K562 (cell line): Measurements from ENCODE around the gene NSRP1. TPM values are rescaled to one million over a fixed set of nuclear protein-coding genes. Genes with fewer than 3 reads are reported as not detected.

Source experiments
- BCL6 ChIP-seq: fragments of 250-450 bp; sonication (Bioruptor Pico); IDR thresholded peaks from 2 replicates; pipeline ENCODE4 v1.4.0; 2020
- CBX1 ChIP-seq: sonication (generic); IDR thresholded peaks from 2 replicates; pipeline ENCODE4 v1.6.1; 2016; ENCODE audit warnings: antibody characterized with exemption, low read depth, mild to moderate bottlenecking
- E2F4 ChIP-seq: sonication (generic); formaldehyde crosslinking; IDR thresholded peaks from 2 replicates; pipeline ENCODE4 v1.8.0; 2022; ENCODE audit warnings: mild to moderate bottlenecking, low read depth, missing genetic modification reagents
- FOSL1 ChIP-seq: fragments of 200-800 bp; sonication (Bioruptor generic); conservative IDR thresholded peaks from 2 replicates; pipeline ENCODE4 v1.6.1; 2016; ENCODE audit warnings: missing genetic modification characterization, missing compliant biosample characterization
- FOXP1 ChIP-seq: sonication (generic); formaldehyde crosslinking; IDR thresholded peaks from 2 replicates; pipeline ENCODE4 v1.8.0; 2022; ENCODE audit warnings: mild to moderate bottlenecking, missing genetic modification reagents
- IRF1 ChIP-seq: sonication (generic); formaldehyde crosslinking; IDR thresholded peaks from 2 replicates; pipeline ENCODE4 v1.8.0; 2022; ENCODE audit warnings: missing genetic modification reagents, mild to moderate bottlenecking, borderline replicate concordance
- RB1 ChIP-seq: fragments of 450-650 bp; IDR thresholded peaks from 2 replicates; pipeline ENCODE4 v1.6.1; 2017; ENCODE audit warnings: low read depth, mild to moderate bottlenecking
- SREBF1 ChIP-seq: fragments of 150-350 bp; IDR thresholded peaks from 2 replicates; pipeline ENCODE4 v1.6.1; 2014; ENCODE audit warnings: antibody characterized with exemption, low read depth, low read length, borderline replicate concordance
- ZNF263 ChIP-seq: sonication (generic); formaldehyde crosslinking; IDR thresholded peaks from 2 replicates; pipeline ENCODE4 v1.8.0; 2022; ENCODE audit warnings: mild to moderate bottlenecking, missing genetic modification reagents, borderline replicate concordance
- ZNF445 ChIP-seq: fragments of 250-450 bp; sonication (Bioruptor Pico); IDR thresholded peaks from 2 replicates; pipeline ENCODE4 v1.4.0; 2020; ENCODE audit warnings: low read depth, mild to moderate bottlenecking, moderate library complexity
- ZNF644 ChIP-seq: fragments of 200-800 bp; sonication (Bioruptor generic); IDR thresholded peaks from 2 replicates; pipeline ENCODE4 v1.6.1; 2016; ENCODE audit warnings: low read depth, missing genetic modification characterization, missing compliant biosample characterization
- polyA plus RNA-seq, 8 experiments: library from polyadenylated mRNA; depleted of rRNA in 4 of 8; stranded (reverse) in 5 of 8; unstranded in 3 of 8; fragments of >200 nt; fragmentation: Nextera tagmentation in 2 of 8; fragmentation: Illumina TruSeq in 1 of 8; extraction: Ambion mirVana in 2 of 8; extraction: Trizol in 1 of 8; gene quantifications; 2 replicates each; pipeline versions ENCODE4 v1.2.1 to v1.2.3, GENCODE V29; 2011 to 2014; ENCODE audit warnings: inconsistent platforms in 1 of 8, missing spikeins in 1 of 8
- total RNA-seq, 7 experiments: library from RNA; depleted of rRNA in 6 of 7; stranded (reverse); fragments of >200 nt in 6 of 7; fragmentation: Illumina TruSeq in 2 of 7; extraction: Trizol in 2 of 7; gene quantifications; 2 replicates each; pipeline versions ENCODE4 v1.2.1 to v1.2.3, GENCODE V29; 2011 to 2021; ENCODE audit warnings: low replicate concordance in 1 of 7
- TF ChIP-seq, protein P1 (sequence below): fragments of 250-450 bp; sonication (Bioruptor Pico); IDR thresholded peaks from 2 replicates; pipeline ENCODE4 v1.4.0; 2020; ENCODE audit warnings: mild to moderate bottlenecking, moderate library complexity, borderline replicate concordance
- TF ChIP-seq, protein P2 (sequence below), 2 experiments: fragments of 450-650 bp; IDR thresholded peaks; 2 replicates each; pipeline ENCODE4 v1.6.1; 2016
- TF ChIP-seq, protein P3 (sequence below), 2 experiments: fragments of 450-650 bp; IDR thresholded peaks; 2 replicates each; pipeline ENCODE4 v1.6.1; 2018; ENCODE audit warnings: mild to moderate bottlenecking in 2 of 2, low read depth in 1 of 2; ENCODE audit not compliant: partially characterized antibody in 2 of 2

NSRP1 gene
- total and polyA plus RNA-seq, 9 of the 15 experiments (the other 6 are each of a cell fraction or from before 2014, with no cell fraction given), result 18.4 to 68.6 (median 32.7) TPM

DNA sequence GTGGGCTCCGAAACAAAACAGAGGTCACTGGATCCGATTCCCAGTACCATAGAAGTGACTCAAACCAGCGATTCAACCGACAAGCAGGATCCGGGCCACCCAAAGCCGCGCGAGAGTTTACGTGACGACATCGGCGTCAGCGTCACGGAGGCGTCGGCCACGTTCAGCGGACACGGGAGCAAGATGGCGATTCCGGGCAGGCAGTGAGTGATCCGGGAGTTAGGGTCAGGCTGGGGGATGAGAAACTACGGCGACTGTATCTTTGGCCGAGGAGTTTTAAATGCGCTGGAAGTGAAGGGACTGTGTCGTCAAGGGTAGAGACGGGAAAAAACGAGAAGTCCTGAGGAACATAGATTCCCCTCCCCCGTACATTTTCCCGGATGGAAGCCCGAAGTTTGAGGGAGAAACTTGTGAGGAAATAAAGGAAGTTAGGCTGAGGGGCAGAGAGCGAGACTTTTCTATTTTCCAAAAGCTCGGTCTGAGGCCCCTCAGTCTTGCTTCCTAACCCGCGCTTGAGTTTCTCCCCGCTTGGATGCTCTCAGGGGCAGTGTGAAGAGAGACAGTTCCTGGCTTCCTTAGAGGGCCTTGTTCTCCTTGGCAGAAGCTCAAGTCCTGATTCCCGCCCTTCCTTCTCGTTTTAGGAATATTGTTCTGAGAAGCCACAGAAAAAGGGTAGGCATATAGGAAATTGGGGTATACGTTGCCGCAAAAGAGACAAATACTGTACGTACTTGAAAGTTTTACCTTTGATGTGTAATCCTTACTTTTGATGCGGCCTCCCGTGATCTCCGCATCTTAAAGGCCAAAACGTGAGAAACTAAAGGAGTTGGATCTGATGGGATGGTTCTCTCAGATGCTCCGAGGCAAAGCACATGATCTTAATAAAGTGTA lies at the start of gene NSRP1 (continued):
- TF ChIP-seq FOSL1 (tag) (peak; percentile 75), RB1 (no peak), E2F4 (CRISPR knock-in tag) (no peak), ZNF445 (0 out of 2 replicates have a peak, but pooled peaks have one; percentile 12), BCL6 (CRISPR knock-in tag) (no peak), FOXP1 (CRISPR knock-in tag) (no peak), IRF1 (CRISPR knock-in tag) (no peak), CBX1 (peak; percentile 39; the same call in 1 of the 2 replicates), ZNF263 (CRISPR knock-in tag) (no peak; the same call in 1 of the 2 replicates), ZNF644 (no peak), SREBF1 (no peak)
- TF ChIP-seq, protein P1, sequence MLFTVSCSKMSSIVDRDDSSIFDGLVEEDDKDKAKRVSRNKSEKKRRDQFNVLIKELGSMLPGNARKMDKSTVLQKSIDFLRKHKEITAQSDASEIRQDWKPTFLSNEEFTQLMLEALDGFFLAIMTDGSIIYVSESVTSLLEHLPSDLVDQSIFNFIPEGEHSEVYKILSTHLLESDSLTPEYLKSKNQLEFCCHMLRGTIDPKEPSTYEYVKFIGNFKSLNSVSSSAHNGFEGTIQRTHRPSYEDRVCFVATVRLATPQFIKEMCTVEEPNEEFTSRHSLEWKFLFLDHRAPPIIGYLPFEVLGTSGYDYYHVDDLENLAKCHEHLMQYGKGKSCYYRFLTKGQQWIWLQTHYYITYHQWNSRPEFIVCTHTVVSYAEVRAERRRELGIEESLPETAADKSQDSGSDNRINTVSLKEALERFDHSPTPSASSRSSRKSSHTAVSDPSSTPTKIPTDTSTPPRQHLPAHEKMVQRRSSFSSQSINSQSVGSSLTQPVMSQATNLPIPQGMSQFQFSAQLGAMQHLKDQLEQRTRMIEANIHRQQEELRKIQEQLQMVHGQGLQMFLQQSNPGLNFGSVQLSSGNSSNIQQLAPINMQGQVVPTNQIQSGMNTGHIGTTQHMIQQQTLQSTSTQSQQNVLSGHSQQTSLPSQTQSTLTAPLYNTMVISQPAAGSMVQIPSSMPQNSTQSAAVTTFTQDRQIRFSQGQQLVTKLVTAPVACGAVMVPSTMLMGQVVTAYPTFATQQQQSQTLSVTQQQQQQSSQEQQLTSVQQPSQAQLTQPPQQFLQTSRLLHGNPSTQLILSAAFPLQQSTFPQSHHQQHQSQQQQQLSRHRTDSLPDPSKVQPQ (CRISPR knock-in tag), result no peak
- TF ChIP-seq, protein P2, sequence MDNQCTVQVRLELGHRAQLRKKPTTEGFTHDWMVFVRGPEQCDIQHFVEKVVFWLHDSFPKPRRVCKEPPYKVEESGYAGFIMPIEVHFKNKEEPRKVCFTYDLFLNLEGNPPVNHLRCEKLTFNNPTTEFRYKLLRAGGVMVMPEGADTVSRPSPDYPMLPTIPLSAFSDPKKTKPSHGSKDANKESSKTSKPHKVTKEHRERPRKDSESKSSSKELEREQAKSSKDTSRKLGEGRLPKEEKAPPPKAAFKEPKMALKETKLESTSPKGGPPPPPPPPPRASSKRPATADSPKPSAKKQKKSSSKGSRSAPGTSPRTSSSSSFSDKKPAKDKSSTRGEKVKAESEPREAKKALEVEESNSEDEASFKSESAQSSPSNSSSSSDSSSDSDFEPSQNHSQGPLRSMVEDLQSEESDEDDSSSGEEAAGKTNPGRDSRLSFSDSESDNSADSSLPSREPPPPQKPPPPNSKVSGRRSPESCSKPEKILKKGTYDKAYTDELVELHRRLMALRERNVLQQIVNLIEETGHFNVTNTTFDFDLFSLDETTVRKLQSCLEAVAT (IDR thresholded peaks at IDR 0.05), result peak; percentile 81 to 91
- TF ChIP-seq, protein P3, sequence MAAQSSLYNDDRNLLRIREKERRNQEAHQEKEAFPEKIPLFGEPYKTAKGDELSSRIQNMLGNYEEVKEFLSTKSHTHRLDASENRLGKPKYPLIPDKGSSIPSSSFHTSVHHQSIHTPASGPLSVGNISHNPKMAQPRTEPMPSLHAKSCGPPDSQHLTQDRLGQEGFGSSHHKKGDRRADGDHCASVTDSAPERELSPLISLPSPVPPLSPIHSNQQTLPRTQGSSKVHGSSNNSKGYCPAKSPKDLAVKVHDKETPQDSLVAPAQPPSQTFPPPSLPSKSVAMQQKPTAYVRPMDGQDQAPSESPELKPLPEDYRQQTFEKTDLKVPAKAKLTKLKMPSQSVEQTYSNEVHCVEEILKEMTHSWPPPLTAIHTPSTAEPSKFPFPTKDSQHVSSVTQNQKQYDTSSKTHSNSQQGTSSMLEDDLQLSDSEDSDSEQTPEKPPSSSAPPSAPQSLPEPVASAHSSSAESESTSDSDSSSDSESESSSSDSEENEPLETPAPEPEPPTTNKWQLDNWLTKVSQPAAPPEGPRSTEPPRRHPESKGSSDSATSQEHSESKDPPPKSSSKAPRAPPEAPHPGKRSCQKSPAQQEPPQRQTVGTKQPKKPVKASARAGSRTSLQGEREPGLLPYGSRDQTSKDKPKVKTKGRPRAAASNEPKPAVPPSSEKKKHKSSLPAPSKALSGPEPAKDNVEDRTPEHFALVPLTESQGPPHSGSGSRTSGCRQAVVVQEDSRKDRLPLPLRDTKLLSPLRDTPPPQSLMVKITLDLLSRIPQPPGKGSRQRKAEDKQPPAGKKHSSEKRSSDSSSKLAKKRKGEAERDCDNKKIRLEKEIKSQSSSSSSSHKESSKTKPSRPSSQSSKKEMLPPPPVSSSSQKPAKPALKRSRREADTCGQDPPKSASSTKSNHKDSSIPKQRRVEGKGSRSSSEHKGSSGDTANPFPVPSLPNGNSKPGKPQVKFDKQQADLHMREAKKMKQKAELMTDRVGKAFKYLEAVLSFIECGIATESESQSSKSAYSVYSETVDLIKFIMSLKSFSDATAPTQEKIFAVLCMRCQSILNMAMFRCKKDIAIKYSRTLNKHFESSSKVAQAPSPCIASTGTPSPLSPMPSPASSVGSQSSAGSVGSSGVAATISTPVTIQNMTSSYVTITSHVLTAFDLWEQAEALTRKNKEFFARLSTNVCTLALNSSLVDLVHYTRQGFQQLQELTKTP (IDR thresholded peaks at IDR 0.05; ENCODE audit: low read depth in 1 of 2, partially characterized antibody in 2 of 2), result peak; percentile 54 to 79
